Astrocyte (in vitro differentiated cells and primary cell): ENCODE measurements around the gene BCL2L14.

Source experiments
- CTCF ChIP-seq: IDR thresholded peaks from 2 replicates; pipeline ENCODE4 v1.5.1; 2011; ENCODE audit warnings: low read depth, mild to moderate bottlenecking, inconsistent platforms, low read length, moderate library complexity; ENCODE audit not compliant: insufficient read depth
- EZH2 ChIP-seq: IDR thresholded peaks from 2 replicates; pipeline ENCODE4 v1.6.1; 2012; ENCODE audit warnings: mild to moderate bottlenecking, low read length, inconsistent platforms; ENCODE audit not compliant: insufficient read depth

- TF ChIP-seq CTCF (no peak), EZH2 (no peak)
Measured at GRCh38 chr12:12069821-12070548, 754 bp upstream of the BCL2L14 start.
